Measurements from ENCODE around the gene ANKRD2.

DNA sequence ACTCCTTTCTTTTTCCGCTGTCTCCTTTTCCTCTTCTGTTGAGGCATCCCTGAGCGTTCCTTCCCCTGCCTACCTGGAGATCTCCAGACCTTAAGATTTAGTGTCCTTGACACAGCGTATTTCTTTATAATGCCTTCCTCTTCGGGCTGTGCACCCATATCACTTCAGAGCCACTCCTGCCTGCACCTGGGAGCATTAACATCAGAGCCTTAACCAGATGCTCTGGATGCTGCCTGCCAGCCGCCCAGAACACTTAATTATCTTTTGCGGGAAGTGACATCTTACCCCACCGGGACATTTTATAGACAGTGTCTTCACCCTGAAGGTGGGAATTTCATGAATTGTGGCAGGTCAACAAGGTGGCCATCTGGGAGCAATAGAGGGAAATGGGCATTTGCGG is 49.6 kb upstream of the ANKRD2 start:
- TF ChIP-seq, protein P1, sequence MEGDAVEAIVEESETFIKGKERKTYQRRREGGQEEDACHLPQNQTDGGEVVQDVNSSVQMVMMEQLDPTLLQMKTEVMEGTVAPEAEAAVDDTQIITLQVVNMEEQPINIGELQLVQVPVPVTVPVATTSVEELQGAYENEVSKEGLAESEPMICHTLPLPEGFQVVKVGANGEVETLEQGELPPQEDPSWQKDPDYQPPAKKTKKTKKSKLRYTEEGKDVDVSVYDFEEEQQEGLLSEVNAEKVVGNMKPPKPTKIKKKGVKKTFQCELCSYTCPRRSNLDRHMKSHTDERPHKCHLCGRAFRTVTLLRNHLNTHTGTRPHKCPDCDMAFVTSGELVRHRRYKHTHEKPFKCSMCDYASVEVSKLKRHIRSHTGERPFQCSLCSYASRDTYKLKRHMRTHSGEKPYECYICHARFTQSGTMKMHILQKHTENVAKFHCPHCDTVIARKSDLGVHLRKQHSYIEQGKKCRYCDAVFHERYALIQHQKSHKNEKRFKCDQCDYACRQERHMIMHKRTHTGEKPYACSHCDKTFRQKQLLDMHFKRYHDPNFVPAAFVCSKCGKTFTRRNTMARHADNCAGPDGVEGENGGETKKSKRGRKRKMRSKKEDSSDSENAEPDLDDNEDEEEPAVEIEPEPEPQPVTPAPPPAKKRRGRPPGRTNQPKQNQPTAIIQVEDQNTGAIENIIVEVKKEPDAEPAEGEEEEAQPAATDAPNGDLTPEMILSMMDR (IDR thresholded peaks at IDR 0.05) = no peak
- TF ChIP-seq POLR2A (IDR thresholded peaks at IDR 0.05) = no peak
